ENCODE measurements around the gene DCDC2C.

GRCh38 chr2:3849213-3849612 lies 145.8 kb downstream of the DCDC2C start:
- TF ChIP-seq CTCF (conservative IDR thresholded peaks at IDR 0.05; ENCODE audit: low read length) (no peak), EZH2phosphoT487 (IDR thresholded peaks at IDR 0.05; ENCODE audit: borderline replicate concordance) (no peak)
